GM18951 (cell line): Measurements from ENCODE around the gene NR4A2.
"Not testable (repeated sequence)": the region's sequence is repeated elsewhere in the genome, so short reads cannot be mapped to it uniquely, and the experiment has no call there.

ENCODE experiments used
- POLR2A ChIP-seq: IDR thresholded peaks from 4 replicates; pipeline ENCODE4 v1.6.1; 2011; ENCODE audit warnings: mild to moderate bottlenecking; ENCODE audit not compliant: insufficient read length, insufficient read depth; ENCODE audit errors: extremely low read depth
- in situ Hi-C: fragments of 300-500 bp; cut with MboI; formaldehyde crosslinking; loops from one replicate; pipeline ENCODE4 v1.12.0; 2022; ENCODE audit warnings: low sequenced_read_pairs, mixed read lengths, inconsistent platforms; ENCODE audit not compliant: unreplicated experiment

The NR4A2 gene

DNA sequence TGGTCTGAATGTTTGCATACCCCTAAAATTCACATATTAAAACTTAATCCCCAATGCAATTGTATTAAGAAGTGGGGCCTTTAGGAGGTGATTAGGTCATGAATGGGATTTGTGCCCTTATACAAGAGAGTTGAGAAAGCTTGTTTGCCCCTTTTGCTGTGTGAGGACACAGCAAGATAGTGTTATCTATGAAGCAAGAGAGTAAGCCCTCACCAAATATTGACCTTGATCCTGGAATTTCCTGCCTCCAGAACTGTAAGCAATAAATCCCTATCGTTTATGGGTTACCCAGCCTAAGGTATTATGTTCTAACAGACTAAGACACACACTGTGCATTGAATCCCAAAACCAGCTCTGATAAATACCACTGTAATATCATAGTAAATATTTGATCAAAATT lies 32.2 kb downstream of the NR4A2 start:
- TF ChIP-seq POLR2A = no peak
- in situ Hi-C loops = loop anchor here (25.0 kb wide), 1 partner anchor 913 kb away; no protein-coding TSS in a partner anchor

DNA sequence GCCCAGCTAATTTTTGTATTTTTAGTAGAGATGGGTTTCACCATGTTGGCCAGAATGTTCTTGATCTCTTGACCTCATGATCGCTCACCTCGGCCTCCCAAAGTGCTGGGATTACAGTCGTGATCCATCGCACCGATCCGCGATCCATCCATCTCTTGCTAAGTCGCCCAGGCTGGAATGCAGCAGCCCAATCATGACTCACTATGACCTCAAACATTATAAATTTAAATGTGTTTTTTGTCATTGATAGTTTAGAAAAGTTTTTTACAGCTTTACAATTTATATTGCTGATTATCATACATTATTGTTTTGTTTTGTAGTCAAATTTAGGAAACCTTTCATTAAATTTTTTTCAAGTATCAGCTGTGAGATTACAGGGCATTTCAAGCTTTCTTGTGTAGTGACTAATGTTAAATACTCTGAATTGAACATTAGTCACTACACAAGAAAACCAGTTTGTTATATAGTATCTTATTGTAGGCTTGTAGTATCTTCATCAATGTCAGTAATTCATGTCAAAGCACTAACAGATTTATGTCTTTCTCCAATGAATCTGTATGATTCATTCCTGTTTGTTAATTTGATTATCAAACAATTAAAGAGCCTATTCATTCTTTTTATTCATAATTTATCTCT lies 37.5 kb downstream of the NR4A2 start:
- TF ChIP-seq POLR2A = no peak
- in situ Hi-C loops = no loop called here

DNA sequence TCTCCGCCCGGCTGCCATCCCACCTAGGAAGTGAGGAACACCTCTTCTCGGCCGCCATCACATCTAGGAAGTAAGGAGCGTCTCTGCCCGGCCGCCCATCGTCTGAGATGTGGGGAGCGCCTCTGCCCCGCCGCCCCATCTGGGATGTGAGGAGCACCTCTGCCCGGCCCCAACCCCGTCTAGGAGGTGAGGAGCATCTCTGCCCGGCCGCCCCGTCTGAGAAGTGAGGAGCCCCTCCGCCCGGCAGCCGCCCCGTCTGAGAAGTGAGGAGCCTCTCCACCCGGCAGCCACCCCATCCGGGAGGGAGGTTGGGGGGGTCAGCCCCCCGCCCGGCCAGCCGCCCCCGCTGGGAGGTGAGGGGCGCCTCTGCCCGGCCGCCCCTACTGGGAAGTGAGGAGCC lies 39.1 kb downstream of the NR4A2 start:
- in situ Hi-C loops = not testable (repeated sequence)

GRCh38 chr2:156279446-156280150 lies 52.9 kb downstream of the NR4A2 start:
- TF ChIP-seq POLR2A = no peak
- in situ Hi-C loops = no loop called here
